Tibial artery (tissue), 4 donors: ENCODE results near the gene MED22.
A peak's percentile ranks its signal among the peaks of the same experiment; 100 is the strongest.

ENCODE experiments used
- DNase-seq, 2 donors: peaks; one replicate each; pipeline ENCODE4 v3.0.0-alpha.2; 2019
- H3K27ac ChIP-seq, 2 donors: fragments of 200-600 bp; sonication (generic) in 1 of 2; 1 replicate in 1 of 2; 2 replicates in 1 of 2; pipeline ENCODE4 v1.5.1; 2018 to 2019; ENCODE audit warnings: mild to moderate bottlenecking in 1 of 2
- H3K27me3 ChIP-seq, 2 donors: fragments of 200-600 bp; sonication (generic) in 1 of 2; one replicate each; pipeline versions ENCODE4 v1.5.1 to v1.6.0; 2016 to 2019
- H3K36me3 ChIP-seq, 3 donors: fragments of 200-600 bp; sonication (generic) in 2 of 3; one replicate each; pipeline ENCODE4 v1.5.1; 2016 to 2019; ENCODE audit warnings: mild to moderate bottlenecking in 2 of 3
- H3K4me1 ChIP-seq, 4 donors: fragments of 200-600 bp; sonication (generic) in 2 of 4; 1 replicate in 3 of 4; 2 replicates in 1 of 4; pipeline ENCODE4 v1.5.1; 2016 to 2019
- H3K4me3 ChIP-seq, 2 donors: fragments of 200-600 bp; sonication (generic) in 1 of 2; 1 replicate in 1 of 2; 2 replicates in 1 of 2; pipeline ENCODE4 v1.5.1; 2018 to 2019; ENCODE audit warnings: mild to moderate bottlenecking in 2 of 2
- H3K9me3 ChIP-seq, 3 donors: fragments of 200-600 bp; sonication (generic) in 1 of 3; one replicate each; pipeline ENCODE4 v1.5.1; 2016 to 2019
- intact Hi-C: fragments of 100-400 bp; cut with DNase I; formaldehyde crosslinking; loops from one replicate; pipeline ENCODE4 v1.15.0; 2023; ENCODE audit warnings: low total_unique reads
- TF ChIP-seq, protein P1 (sequence below), 2 experiments: fragments of 200-600 bp in 1 of 2; fragments of 450-650 bp in 1 of 2; IDR thresholded peaks; one replicate each; pipeline ENCODE4 v1.5.1; 2017 to 2019; ENCODE audit warnings: antibody characterized with exemption in 2 of 2, mild to moderate bottlenecking in 1 of 2, moderate library complexity in 1 of 2

Gene MED22

DNA sequence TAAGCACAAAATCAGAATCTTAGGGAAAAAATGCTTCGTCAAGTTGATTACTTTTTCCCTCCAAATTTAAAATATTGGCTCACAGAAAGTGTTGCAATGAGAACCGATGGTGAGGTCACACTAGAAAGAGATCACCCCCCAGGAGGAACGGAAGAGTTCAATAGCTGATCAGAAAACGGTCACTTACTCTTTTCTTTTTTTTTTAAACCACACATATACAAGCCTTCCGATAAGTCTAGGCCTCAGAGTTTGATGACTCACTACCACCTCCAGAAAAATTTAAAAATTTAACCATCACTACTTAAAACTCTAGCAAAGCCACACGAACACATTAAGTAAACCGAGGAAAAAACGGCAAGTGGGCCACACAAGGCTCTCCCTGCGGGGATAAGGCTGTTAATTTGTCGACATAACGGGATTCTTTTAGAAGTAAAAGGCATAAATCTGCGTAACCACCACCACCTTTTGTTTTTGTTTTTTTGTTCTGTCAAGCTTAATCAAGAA, 26.7 kb upstream of the MED22 start:
- Histone ChIP-seq H3K27me3 (no peaks in the 10 kb centered on the region), H3K36me3 (peaks cover 4 to 16% (median 14%) of the 10 kb centered on the region in 3 donors), H3K4me3 (peak overlapping the region; percentile 94), H3K27ac (peak overlapping the region; percentile 93), H3K9me3 (no peaks in the 10 kb centered on the region), H3K4me1 (peaks cover 0 to 61% (median 48%) of the 10 kb centered on the region in 4 donors)
- intact Hi-C loops = loop anchor here (5.0 kb wide), 1 partner anchor 43 kb away; the partner anchor contains the start of gene REXO4
- DNase-seq = no peak
- TF ChIP-seq, protein P1, sequence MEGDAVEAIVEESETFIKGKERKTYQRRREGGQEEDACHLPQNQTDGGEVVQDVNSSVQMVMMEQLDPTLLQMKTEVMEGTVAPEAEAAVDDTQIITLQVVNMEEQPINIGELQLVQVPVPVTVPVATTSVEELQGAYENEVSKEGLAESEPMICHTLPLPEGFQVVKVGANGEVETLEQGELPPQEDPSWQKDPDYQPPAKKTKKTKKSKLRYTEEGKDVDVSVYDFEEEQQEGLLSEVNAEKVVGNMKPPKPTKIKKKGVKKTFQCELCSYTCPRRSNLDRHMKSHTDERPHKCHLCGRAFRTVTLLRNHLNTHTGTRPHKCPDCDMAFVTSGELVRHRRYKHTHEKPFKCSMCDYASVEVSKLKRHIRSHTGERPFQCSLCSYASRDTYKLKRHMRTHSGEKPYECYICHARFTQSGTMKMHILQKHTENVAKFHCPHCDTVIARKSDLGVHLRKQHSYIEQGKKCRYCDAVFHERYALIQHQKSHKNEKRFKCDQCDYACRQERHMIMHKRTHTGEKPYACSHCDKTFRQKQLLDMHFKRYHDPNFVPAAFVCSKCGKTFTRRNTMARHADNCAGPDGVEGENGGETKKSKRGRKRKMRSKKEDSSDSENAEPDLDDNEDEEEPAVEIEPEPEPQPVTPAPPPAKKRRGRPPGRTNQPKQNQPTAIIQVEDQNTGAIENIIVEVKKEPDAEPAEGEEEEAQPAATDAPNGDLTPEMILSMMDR (IDR thresholded peaks at IDR 0.05) = no peak

DNA sequence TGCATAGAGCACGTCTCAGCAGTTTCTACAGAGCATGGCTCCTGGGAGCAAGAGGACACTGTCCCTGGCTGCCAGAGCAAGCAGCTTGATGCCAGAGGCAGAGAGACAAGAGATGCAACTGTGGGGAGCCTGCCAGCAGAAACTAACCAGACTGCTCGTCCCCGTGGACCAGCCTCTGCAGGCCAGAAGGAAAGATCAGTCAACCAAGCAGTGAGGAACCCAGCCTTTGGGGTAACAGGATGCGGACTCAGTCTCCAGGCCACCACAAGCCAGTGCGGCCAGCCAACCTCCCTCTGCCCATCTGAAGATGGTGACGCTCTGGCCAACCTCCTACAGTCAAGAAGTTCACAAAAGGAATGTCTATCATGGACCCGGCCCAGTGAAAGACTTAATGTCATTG, 24.2 kb upstream of the MED22 start:
- TF ChIP-seq, protein P1 (IDR thresholded peaks at IDR 0.05) = no peak
- H3K9me3 ChIP-seq = no peaks in the 10 kb centered on the region
- DNase-seq = peak in 1 of 2 donors; percentile 33
- H3K4me1 ChIP-seq = peaks cover 0 to 85% (median 70%) of the 10 kb centered on the region in 4 donors
- H3K36me3 ChIP-seq = peaks cover 4 to 21% (median 17%) of the 10 kb centered on the region in 3 donors
- H3K27ac ChIP-seq = no peak overlapping the region
- no peaks in the 10 kb centered on the region for H3K27me3 ChIP-seq
- intact Hi-C loops = no loop called here
- no peak overlapping the region for H3K4me3 ChIP-seq

DNA sequence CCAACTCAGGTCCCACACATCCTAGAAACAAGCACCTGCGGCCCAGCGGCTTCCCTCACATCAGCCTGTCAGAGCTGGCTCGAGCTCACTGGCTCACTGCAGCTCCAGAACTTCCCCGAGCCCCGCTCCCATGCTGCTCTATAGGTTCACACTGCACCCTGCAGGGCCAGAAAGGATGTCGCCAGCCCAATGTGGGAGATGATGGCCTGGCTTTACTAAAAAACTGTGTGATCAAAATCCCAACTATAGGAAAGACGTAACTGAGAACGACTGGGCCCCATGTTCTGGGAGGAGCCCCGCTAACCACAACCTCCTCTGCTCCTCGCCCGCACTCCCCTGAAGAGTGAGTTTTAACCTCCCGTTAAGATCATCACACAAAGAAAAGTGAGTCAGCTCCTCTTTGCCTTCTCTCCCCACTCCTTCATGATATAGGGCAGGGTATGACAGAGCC, 23.4 kb upstream of the MED22 start:
- no peak for DNase-seq
- intact Hi-C loops = no loop called here
- Histone ChIP-seq H3K9me3 (no peaks in the 10 kb centered on the region), H3K36me3 (peaks cover 8 to 30% (median 26%) of the 10 kb centered on the region in 3 donors), H3K27me3 (no peaks in the 10 kb centered on the region), H3K4me3 (no peak overlapping the region), H3K4me1 (peaks cover 0 to 77% (median 64%) of the 10 kb centered on the region in 4 donors), H3K27ac (no peak overlapping the region)
- TF ChIP-seq, protein P1 (IDR thresholded peaks at IDR 0.05) = no peak

DNA sequence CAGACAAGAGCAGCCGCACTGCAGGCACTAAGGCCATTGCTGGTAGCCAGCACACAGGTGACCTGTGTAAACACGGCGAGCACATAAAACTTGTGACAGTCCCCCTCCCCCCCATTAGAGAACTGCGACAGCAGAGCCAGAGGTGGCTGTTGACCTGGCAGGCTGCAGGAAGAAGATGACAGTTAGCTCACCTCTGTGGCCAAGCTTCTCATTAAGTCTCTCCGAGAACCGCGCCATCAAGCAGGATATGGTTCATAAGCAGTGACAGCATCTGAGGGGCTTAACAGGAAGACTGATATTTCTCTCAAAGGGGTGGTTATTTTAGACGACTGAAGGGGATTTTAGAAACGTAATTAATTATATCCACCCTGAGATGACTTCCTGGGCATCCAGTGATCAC, 22.8 kb upstream of the MED22 start:
- no peaks in the 10 kb centered on the region for H3K9me3 ChIP-seq
- TF ChIP-seq, protein P1 (IDR thresholded peaks at IDR 0.05) = no peak
- H3K36me3 ChIP-seq = peaks cover 14 to 36% (median 32%) of the 10 kb centered on the region in 3 donors
- intact Hi-C loops = no loop called here
- no peak overlapping the region for H3K4me3 ChIP-seq
- H3K27me3 ChIP-seq = no peaks in the 10 kb centered on the region
- peaks cover 0 to 77% (median 64%) of the 10 kb centered on the region in 4 donors for H3K4me1 ChIP-seq
- H3K27ac ChIP-seq = no peak overlapping the region
- no peak for DNase-seq

DNA sequence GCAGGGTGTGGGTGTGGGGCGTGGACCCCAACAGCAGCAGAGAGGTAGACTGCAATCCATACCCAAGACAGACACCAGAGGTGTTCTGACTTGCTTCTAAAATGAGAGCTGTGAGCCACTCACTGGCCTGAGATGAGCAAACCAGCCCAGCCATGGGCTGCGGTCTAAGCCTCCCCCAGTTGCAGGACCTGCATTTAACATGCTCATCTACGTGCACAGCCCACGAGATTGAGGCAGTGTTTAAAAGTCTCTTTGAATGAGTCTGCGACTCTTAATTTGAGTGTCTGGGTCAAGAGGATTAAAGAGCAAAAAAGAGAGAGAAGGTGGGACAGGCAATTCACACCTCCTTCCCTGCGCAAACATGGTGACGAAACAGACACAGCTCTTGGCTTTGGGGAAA, 22.0 kb upstream of the MED22 start:
- no peak for DNase-seq
- Histone ChIP-seq H3K36me3 (peaks cover 19 to 44% (median 40%) of the 10 kb centered on the region in 3 donors), H3K27me3 (no peaks in the 10 kb centered on the region), H3K27ac (no peak overlapping the region), H3K9me3 (no peaks in the 10 kb centered on the region), H3K4me3 (no peak overlapping the region), H3K4me1 (peaks cover 0 to 77% (median 63%) of the 10 kb centered on the region in 4 donors)
- intact Hi-C loops = no loop called here
- TF ChIP-seq, protein P1 (IDR thresholded peaks at IDR 0.05) = no peak
